ENCODE results near the gene HTR6. TPM values are rescaled to one million over a fixed set of nuclear protein-coding genes. Genes with fewer than 3 reads are reported as not detected.

Gene HTR6
- total and polyA plus RNA-seq, 2 of the 4 experiments (the other 2 are of a cell fraction) = not detected

DNA sequence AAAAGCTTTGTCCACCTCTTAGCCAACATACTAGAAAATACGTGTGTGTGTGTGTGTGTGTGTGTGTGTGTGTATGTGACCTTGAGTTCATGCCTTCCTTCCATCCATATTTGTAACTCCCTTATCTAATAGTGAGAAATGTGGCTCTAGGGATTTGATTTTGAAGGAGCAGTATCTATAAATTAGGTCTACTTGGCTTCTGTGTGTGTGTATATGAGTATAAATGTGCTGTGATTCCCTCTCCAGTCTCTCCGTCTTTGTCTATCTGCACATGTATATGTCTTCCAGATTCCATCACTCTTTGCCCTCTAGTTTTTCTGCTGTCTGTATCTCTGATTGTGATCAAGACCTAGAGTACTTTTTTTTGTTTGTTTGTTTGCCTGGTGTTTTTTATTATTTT lies 32.5 kb upstream of the HTR6 start:
- Histone ChIP-seq H2AK9ac (replicated peaks; ENCODE audit: low read depth, low read length, poor library complexity) (no peak overlapping the region), H2BK20ac (ENCODE audit: low read depth, low read length) (no peak overlapping the region), H3K36me3 (ENCODE audit: control insufficient read depth, insufficient read depth, low read length) (peaks cover 7% of the 10 kb centered on the region), H3K14ac (replicated peaks; ENCODE audit: low read depth, low read length) (no peak overlapping the region), H2BK15ac (ENCODE audit: low read depth, low read length) (no peak overlapping the region), H2AK5ac (ENCODE audit: low read depth, low read length) (no peak overlapping the region), H3K4me1 (ENCODE audit: control insufficient read depth, insufficient read depth, low read length) (no peaks in the 10 kb centered on the region), H3K27me3 (ENCODE audit: control insufficient read depth, insufficient read depth, low read length) (no peaks in the 10 kb centered on the region), H3K9ac (ENCODE audit: low read depth, low read length) (no peak overlapping the region), H3K79me1 (ENCODE audit: low read depth in 1 of 2, low read length in 2 of 2) (no peaks in the 10 kb centered on the region), H4K91ac (ENCODE audit: insufficient read depth, low read depth, low read length) (no peak overlapping the region), H3K18ac (ENCODE audit: low read depth, low read length) (no peak overlapping the region), H3K27ac (ENCODE audit: insufficient read depth, low read length) (no peak overlapping the region), H3K56ac (ENCODE audit: extremely low read depth, insufficient read depth, low read length) (no peak overlapping the region), H3K4me2 (ENCODE audit: low read depth, low read length) (no peak overlapping the region), H3K9me1 (ENCODE audit: insufficient read depth, low read length) (no peaks in the 10 kb centered on the region), H4K8ac (ENCODE audit: low read depth in 2 of 2, low read length in 2 of 2) (no peak overlapping the region), H3K4me3 (ENCODE audit: insufficient read depth, low read depth, low read length) (no peak overlapping the region), H4K5ac (ENCODE audit: low read depth, low read length) (no peak overlapping the region), H2AFZ (replicated peaks; ENCODE audit: low read length, poor library complexity) (no peak overlapping the region), H2BK5ac (ENCODE audit: low read depth, low read length, poor library complexity, severe bottlenecking) (no peak overlapping the region), H4K20me1 (ENCODE audit: insufficient read depth, low read length) (no peaks in the 10 kb centered on the region), H2BK120ac (ENCODE audit: low read depth, low read length) (no peak overlapping the region), H3K23ac (ENCODE audit: low read depth, low read length) (0 out of 2 replicates have a peak overlapping the region, but pooled peaks have one; percentile 24), H3K4ac (ENCODE audit: low read depth, low read length) (no peak overlapping the region), H3K9me3 (ENCODE audit: control insufficient read depth, insufficient read depth, low read length) (no peaks in the 10 kb centered on the region)
- dilution Hi-C loops (cut with HindIII; ENCODE audit: low sequenced_read_pairs, unreplicated experiment) = no loop called here
- ATAC-seq (ENCODE audit: low read depth) = no peak
- TF ChIP-seq, protein P1, sequence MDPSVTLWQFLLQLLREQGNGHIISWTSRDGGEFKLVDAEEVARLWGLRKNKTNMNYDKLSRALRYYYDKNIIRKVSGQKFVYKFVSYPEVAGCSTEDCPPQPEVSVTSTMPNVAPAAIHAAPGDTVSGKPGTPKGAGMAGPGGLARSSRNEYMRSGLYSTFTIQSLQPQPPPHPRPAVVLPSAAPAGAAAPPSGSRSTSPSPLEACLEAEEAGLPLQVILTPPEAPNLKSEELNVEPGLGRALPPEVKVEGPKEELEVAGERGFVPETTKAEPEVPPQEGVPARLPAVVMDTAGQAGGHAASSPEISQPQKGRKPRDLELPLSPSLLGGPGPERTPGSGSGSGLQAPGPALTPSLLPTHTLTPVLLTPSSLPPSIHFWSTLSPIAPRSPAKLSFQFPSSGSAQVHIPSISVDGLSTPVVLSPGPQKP (IDR thresholded peaks at IDR 0.05; ENCODE audit: borderline replicate concordance, low read depth, low read length) = no peak
- ChIA-PET CTCF (no interaction called here), POLR2A (ENCODE audit: unreplicated experiment) (interaction anchor here (0.7 kb wide), 1 partner anchor 1979 kb away, joined by 9 read pairs; no protein-coding TSS in a partner anchor)
- no peak for DNase-seq
- intact Hi-C loops (cut with micrococcal nuclease) = no loop called here
- BruUV-seq (replicated peaks) = no TSS peak
- in situ Hi-C loops (cut with MboI; ENCODE audit: low sequenced_read_pairs) = no loop called here
- no CpG with 5 or more reads among the region's 2 CpGs for WGBS, 2 experiments (ENCODE audit: extremely low coverage in 2 of 2, insufficient read length in 1 of 2)
